ENCODE data around the gene ACSBG1.

DNA sequence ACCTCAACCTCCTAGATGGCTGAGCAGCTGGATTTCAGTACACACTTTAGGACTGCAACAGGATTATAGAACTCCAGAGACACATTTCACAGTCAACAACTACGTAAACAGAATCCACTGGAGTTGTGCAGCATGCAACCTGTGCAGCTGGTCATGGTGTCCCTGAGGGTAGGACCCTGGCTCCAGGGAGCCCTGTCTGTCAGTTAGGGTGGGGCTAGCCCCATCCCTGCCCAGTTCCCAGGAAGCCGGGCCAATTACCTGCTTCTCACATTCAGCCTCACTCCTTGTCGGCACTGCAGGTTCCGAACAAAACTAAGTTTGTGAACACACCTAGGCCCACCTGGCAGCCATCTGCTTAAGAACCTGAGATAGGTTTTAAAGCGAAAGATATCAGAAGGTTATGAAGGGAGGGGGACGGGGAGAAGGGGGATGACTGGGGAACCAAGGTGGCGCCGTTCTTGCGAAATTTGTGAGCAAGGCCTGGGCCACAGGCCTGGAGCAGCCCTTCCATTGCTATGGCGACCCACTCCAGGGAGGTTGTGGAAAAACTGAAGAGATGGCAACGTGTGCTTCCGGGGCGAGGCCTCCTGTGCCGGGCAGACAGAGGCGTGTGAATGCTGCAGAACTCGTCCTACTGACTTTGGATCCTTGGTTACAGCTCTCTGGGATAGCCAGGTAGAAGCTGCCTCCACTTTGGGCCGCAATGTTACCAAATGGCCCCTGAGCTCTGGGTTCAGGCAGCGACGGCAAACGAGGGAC, 25.3 kb downstream of the ACSBG1 start:
- TF ChIP-seq POLR2A (IDR thresholded peaks at IDR 0.05; ENCODE audit: control extremely low read depth in 1 of 2, low read depth in 2 of 2, low read length in 2 of 2), result no peak
- TF ChIP-seq EZH2 (IDR thresholded peaks at IDR 0.05; ENCODE audit: low read depth, low read length, severe bottlenecking), result no peak
- TF ChIP-seq KDM5A (IDR thresholded peaks at IDR 0.05; ENCODE audit: low read length), result no peak
- TF ChIP-seq ATF2 (IDR thresholded peaks at IDR 0.05; ENCODE audit: low read length), result no peak
- TF ChIP-seq SIRT6 (IDR thresholded peaks at IDR 0.05; ENCODE audit: low read length), result no peak
- TF ChIP-seq MAFK (IDR thresholded peaks at IDR 0.05; ENCODE audit: low read depth, low read length), result no peak
- no peak for TF ChIP-seq ASH2L (IDR thresholded peaks at IDR 0.05; ENCODE audit: low read length)
- no peak for TF ChIP-seq SAP30 (IDR thresholded peaks at IDR 0.05; ENCODE audit: insufficient read depth, insufficient replicate concordance, low read length)
- no peak for TF ChIP-seq CTCF (IDR thresholded peaks at IDR 0.05; ENCODE audit: control extremely low read depth in 1 of 3, insufficient read depth in 1 of 3, low read depth in 1 of 3, low read length in 3 of 3)
- TF ChIP-seq RAD21 (IDR thresholded peaks at IDR 0.05 in 1 of 2, conservative IDR thresholded peaks at IDR 0.05 in 1 of 2; ENCODE audit: low read depth in 2 of 2, low read length in 2 of 2), result no peak
- TF ChIP-seq PHF8 (conservative IDR thresholded peaks at IDR 0.05; ENCODE audit: low read depth, low read length), result no peak
- TF ChIP-seq, protein P1, sequence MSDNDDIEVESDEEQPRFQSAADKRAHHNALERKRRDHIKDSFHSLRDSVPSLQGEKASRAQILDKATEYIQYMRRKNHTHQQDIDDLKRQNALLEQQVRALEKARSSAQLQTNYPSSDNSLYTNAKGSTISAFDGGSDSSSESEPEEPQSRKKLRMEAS (IDR thresholded peaks at IDR 0.05), result no peak

Measured in H1 (cell line).